NCI-H446 treated with DMSO at 0.1 percent for 48 hours (cell line): ENCODE results near the gene JMJD1C.

Source experiments
- DNase-seq: peaks from one replicate; lab custom pipeline; 2025; lab: John Stamatoyannopoulos, UW

Gene JMJD1C

DNA sequence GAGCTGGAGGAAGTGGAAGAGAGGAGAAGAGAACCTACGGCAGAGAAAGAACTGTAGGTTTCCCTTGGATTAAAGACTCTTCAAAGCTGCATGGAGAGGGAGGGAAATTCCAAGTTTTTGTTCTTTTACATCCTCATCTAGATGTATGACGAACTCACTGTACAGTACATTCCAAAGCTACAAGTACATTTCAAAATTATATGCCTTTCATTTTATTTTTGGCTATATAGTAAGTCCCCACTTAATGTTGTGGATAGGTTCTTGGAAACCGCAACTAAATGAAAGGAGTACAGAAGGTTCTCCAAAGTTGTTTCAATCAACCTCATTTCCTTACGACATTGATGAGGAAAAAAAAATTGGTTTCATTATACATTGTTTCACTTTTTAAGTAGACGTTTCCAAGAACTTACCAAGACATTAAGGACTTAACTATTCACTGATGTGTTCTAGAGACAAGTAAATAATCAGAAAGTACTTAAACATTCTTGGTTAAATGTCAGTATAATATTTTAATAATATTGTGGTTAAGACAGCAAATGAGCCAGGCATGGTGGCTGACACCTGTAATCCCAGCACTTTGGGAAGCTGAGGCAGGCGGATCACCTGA, 16.1 kb upstream of the JMJD1C start:
- no peak for DNase-seq

DNA sequence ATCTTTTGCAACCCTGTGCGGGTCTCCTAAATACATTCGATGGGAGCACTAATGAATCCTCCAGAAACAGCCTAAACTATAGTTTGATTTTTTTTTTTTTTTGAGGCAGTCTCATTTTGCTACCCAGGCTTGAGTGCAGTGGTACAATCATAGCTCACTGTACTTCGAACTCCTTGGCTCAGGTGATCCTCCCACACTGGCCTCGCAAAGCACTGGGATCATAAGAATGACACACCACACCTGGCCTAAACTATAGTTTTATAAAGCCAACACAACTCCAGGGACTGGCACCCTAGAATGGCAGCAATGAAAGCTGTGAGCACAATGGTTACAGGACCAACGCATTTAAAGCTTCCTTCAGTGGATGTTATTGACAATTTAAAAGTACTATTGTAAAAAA, 14.5 kb upstream of the JMJD1C start:
- DNase-seq, result no peak

DNA sequence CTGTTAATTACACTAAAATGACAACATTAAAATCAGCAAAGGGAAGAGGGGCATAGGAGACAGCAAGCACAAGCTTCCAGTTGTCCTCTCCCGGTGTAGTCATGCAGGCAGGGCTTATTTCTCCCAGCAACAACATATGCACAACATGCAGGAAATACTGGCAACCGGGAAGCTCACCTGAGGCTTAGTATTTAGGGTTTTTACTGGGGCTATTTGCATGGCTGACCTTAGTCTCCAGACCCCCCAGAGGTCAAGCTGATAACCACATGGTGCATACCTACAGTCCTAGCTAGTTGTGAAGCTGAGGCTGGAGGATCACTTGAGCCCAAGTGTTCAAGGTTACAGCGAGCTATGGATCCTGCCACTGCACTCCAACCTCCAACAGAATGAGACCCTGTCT, 12.8 kb upstream of the JMJD1C start:
- no peak for DNase-seq

DNA sequence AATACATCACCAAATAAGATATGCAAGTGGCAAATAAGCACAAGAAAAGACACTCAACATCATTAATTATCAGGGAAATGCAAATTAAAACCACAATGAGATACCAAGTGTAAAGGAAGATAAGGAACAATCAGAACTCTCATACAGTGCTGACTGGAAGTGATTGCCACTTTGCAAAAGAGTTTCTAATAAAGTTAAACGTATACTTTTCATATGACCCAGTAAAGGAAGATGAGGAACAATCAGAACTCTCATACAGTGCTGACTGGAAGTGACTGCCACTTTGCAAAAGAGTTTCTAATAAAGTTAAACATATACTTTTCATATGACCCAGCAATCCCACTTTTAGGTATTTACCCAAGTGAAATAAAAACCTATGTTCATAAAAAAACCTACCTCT, 12.2 kb upstream of the JMJD1C start:
- no peak for DNase-seq

DNA sequence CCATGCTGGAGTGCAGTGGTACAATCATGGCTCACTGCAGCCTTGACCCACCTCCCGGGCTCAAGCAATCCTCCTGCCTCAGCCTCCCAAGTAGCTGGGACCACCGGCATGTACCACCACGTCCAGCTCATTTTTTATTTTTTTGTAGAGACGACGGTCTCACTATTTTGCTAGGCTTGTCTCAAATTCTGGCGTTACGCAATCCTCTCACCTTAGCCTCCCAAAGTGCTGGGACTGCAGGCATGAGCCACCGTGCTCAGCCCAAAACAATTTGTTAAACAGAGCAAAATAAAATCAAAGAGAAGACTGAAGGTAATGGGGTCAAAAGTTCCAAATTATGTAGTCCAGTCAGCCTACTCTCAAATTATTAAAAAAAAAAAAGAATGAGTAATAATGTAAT, 8.7 kb upstream of the JMJD1C start:
- no peak for DNase-seq

GRCh38 chr10:63470928-63471327, 5.2 kb upstream of the JMJD1C start:
- DNase-seq, result no peak

GRCh38 chr10:63468947-63469346, 3.2 kb upstream of the JMJD1C start:
- no peak for DNase-seq

DNA sequence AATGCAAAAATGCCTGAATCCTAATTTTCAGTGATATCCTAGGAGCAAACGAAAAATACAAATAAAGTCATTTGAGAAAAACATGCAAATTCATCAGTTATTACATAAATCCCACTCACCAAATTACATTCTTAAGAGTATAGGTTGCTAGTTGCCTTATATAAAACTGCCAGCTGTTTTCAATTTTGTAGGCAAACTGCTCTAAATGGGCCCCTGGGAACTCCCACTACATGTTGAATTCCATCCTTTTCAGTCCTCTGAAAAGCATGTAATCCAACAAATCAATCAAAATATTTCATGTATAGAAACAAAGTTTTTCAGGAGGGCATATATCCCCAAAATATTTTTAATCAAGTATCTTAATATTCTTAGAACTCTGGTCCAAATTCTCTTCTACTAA, 2.1 kb upstream of the JMJD1C start:
- no peak for DNase-seq

GRCh38 chr10:63466144-63466935, 563 bp upstream of the JMJD1C start:
- DNase-seq, result peak; percentile 10

DNA sequence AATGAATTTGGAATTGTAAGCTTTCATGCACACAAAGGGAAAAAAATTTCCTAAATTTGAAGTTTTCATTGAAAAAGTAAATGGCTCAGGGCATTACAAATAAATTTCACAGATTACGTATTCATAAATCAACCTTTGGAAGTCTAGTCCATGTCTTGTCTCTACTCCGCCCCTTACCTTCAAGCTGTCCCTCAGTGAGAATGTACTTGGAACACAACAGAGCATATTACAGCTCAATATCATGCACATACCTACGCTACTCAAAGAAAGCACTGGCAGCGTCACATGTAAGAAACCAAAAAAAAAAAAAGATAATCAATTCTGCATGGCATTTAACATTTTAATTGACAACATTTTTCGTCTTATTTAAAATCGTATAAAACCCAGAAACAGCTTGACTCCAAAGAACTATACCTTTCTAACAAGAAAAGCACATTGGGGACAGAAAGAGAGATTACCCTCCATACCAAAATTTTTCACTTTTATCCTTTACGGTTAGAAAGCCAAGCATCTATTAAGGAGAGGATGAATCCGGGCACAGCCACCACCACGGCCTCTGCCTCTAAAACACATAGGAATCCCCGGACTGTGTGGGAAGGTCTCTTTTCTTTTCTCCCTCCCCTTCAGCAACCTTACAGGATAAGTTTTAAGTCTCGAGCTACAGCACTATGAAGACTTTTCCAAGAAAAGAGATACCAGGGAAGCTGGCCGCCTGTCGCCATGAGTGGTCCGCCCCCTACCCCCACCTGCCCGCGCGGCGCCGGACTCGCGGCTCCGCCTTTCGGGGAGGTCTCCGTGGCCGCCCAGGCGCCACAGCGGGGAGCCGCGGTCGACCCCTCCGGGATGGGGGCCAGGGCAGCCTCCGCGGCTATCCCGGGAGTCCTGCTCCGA, 1.1 kb downstream of the JMJD1C start:
- peak; percentile 13 for DNase-seq

DNA sequence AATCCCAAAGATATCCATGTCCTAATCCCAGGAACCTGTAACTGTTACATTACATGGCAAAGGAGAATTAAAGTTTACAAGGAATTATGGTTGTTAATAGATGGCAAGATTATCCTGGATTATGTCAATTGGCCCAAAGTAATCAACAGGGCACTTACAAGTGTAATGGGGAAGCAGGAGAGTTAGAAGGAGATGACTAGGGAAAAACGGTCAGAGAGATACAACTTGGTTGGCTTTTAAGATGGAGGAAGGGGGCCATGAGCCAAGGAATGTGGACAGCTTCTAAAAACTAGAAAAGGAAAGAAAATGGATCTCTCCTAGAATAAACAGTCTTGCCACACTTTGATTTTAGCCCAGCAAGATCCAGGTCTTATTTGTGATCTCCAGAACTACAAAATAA, 3.3 kb downstream of the JMJD1C start:
- DNase-seq, result no peak

GRCh38 chr10:63458177-63458576, 7.6 kb downstream of the JMJD1C start:
- no peak for DNase-seq

DNA sequence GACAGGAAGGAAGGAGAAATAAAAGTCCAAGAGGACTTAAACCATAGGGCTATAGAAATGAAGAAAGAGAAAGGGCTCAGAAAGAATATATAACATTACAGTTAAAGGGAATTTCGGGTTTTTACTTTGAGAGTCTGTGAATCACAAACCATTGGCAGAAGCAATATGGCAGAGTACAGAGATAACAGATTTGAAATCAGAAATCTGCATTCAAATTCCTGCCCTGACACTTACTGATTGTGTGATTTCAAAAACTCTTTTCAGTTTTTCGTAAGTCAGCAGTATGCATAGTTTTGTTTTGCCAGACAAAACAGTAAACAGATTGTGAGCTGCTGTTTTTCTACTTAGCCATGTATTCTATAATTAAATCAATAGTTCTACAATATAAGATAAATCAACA, 8.2 kb downstream of the JMJD1C start:
- DNase-seq, result no peak

DNA sequence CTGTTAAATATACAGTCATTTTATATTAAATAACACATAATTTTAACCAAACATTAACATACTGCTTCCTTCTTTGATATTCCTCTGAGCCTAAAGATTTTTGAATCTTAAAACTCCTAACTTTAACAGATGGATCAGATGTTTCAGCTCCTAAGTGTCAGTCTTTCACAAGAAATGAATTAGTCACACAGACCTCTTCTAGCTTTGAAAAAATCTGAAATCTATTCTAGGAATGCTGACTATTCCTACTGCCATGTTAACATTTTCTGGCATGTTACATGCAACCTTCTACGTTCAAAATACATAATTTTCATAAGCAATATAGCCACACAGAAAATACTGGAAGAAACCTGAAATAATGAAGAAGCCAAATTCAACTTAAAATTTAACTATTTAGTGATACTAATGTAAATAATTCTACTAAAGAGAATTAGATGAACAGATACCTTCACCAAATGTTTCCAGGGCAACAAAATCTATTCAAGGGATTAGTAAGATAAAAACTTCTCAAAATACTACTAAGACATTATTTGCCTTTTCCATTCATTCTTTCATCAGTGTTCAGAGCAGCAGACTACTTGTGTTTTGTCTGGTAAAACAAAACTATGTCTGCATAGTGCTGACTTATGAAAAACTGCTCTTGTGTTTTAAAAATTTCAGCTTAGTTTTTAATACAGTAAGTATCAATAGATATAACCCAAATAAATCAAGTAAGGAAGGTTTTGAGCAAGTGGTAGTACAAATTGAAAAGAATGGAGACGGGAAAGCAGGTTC, 9.2 kb downstream of the JMJD1C start:
- no peak for DNase-seq

DNA sequence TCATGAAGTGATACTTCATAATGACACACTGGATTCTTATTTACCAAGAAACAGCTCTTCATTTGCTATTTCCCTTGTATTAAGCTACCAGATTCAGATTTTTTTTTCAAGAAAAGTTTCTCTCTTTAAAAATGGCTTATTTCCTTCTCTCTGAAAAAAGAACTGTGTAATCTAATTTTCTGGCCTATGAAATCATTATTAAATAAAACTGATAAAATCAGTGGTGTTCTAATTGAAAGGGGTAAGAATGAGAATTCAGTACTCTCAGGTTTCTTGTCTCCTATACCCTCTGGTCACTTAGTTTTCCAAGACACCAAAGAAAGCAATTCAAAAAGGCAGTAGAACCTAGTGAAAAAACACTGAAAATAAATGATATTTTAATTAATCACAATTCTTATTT, 10.3 kb downstream of the JMJD1C start:
- DNase-seq, result no peak

DNA sequence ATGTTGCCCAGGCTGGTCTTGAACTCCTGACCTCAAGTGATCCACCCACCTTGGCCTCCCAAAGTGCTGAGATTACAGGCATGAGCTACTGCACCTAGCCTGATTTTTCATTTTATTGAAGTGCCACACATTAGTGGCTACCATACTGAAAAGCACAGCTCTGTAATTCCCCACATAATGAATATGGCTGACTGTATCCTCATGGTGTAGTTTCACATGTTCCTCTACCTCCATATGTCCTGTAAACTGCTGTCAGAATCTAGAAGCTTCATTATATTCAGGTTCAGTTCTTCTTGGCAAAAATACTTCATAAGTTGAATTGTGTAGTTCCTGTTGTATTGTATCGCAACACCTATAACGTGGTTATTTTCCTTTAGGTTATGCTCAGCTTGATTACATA, 11.1 kb downstream of the JMJD1C start:
- DNase-seq, result no peak

- DNase-seq, result no peak
These were observed 13.3 kb downstream of the JMJD1C start for GRCh38 chr10:63452524-63452923.

DNA sequence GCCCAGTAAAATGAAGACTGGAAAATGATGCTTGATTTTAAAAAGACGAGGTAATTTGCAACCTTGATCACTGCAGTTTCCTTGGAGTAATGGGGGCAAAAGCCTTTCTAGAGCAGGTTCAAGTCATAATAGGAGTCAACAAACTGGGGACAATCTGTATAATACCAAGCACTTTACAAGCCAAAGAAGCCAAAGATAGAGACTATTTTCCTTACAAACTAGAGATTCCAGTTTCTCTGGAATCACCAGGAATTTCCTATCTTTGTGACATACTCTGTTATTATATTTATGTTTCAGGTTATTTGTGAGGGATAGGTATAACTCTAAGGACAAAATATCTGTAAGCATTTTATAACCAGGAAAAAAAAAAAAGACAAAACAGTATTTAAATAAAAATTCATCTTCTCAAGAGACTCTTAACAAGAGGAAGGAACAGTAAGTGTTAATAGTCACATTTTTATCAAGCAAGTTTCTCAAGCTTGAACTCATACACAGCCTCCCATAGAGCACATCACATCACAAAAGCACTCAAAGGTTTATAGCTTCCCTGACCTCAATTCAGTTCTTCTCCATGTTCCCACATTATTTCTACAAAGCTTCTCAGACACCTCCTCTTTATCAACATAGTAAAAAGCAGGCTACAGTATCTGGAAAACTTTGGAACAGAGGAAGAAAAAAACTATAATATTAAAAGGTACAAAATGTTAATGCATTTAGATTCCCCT, 18.9 kb downstream of the JMJD1C start:
- no peak for DNase-seq

- DNase-seq, result no peak
These were observed 24.4 kb downstream of the JMJD1C start for GRCh38 chr10:63441404-63441803.

GRCh38 chr10:63439607-63440006, 26.2 kb downstream of the JMJD1C start:
- no peak for DNase-seq
